ENCODE results near the gene LMAN2.
"Not testable (repeated sequence)": the region's sequence is repeated elsewhere in the genome, so short reads cannot be mapped to it uniquely, and the experiment has no call there.

Gene LMAN2

DNA sequence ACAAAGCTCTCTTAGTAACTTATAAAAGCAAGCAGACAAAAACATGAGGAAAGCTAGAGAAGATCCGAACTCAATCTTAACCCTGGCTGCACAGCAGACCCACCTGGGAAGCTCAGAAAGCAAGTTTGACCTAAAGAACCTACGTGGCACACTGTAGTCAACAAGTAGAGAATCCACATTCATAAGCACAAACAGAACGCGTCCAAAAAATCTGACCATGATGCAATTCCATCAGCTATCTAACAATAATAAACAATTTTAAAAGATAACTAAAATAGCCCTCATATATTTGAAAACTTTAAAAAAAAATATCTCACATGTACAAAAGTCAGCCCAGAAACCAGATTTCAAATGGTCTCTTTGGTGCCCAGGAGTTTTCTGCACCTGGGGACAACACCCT is 4.6 kb downstream of the LMAN2 start:
- DNase-seq (ENCODE audit: low read depth), result no peak

DNA sequence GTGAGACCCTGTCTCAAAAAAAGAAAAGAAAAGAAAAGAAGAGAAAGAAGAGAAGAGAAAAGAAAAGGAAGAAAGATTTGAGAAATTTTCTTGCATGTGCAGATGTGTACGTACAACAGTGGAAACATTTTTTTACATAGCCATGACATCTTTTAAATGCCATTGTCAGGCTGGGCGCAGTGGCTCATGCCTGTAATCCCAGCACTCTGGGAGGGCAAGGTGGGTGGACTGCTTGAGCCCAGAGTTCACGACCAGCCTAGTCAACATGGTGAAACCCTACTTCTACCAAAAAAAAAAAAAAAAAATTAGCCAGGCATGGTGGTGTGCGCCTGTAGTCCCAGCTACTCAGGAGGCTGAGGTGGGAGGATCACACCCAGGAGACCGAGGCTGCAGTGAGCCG is 6.6 kb downstream of the LMAN2 start:
- DNase-seq (ENCODE audit: low read depth), result no peak

DNA sequence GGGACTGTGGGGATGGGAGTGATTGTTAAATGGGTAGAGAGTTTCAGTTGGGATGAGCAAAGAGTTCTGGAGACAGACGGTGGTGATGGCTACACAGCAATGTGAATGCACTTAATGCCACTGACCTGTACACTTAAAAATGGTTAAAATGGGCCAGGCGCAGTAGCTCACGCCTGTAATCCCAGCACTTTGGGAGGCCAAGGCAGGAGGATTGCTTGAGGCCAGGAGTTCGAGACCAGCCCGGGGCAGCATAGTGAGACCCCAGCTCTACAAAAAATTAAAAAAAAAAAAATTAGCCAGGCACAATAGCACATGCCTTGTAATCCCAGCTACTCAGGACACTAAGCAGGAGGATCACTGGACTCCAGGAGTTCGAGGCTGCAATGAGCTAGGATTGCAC is 7.7 kb downstream of the LMAN2 start:
- no peak for DNase-seq (ENCODE audit: low read depth)

DNA sequence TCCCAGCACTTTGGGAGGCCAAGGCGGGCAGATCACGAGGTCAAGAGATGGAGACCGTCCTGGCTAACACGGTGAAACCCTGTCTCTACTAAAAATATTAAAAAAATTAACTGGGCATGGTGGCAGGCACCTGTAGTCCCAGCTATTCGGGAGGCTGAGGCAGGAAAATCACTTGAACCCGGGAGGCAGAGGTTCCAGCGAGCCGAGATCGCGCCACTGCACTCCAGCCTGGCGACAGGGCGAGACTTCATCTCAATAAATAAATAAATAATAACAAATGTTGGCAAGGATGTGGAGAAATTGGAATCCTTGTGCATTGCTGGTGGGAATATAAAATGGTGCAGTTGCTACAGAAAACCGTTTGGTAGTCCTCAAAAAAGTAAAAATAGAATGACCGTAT is 8.5 kb downstream of the LMAN2 start:
- DNase-seq (ENCODE audit: low read depth), result not testable (repeated sequence)

DNA sequence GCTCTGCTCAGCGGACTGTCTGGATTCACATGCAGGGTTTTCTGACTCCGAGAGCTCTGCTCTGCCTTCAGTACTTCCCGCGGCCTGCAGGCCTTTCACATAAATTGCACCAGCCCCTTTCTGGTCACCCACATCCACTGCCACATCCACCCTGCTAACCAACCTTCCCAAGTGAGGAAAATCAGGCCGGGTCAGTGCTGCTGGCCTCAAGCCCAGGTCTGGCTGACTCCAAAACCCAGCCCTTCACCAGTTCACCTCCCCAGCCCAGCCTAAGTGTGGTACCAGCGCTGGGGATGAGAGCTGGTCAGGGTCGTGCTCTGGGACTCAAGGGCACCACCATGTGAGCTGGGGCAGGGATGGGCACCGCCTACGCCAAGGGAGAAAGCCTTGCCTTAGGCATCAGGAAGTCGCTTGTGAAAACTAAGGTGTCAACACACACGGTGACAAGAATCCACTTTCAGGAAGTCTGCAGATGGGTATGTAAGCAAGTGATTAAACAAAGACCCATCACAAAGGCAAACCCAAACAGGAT is 12.3 kb downstream of the LMAN2 start:
- no peak for DNase-seq (ENCODE audit: low read depth)

DNA sequence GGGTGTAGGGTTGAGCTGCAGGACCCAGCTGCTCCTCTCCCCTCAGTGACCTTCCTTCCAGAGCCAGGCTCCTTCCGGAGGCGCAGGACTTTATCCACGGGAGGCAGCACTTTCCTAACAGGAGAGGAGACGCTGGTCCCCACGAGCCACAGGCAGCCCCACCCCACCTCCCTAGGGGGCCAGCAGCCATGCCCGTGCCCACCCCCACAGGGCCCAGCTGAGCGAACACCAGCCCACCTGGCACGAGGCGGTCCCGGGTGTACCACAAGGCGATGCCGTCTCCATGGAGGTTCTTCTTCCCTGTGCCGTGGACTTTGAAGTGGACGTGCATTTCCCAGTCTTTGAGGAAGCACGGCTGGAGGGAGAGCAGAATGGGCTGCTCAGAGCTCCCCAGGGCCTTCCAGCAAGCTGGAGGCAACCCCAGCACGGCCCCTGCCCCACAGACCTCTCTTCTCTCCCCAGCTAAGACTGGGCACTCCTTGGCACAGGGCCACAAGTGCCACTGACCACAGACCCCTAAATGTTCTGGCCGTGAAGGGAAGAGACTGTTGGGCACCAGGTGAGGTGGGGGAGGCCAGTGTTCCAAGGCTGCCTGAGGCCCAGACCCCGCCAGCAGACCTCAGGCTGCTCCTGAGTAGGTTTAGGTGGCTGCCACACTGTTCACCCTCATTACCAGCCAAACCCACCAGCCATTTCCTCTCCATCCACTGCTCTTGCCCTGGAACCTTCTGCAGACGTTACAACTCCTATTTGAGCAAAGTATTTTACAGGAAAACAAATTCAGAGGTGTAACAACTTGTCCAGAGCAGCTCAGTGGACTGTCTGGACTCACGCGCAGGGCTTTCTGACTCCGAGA is 13.0 kb downstream of the LMAN2 start:
- DNase-seq (ENCODE audit: low read depth), result no peak

DNA sequence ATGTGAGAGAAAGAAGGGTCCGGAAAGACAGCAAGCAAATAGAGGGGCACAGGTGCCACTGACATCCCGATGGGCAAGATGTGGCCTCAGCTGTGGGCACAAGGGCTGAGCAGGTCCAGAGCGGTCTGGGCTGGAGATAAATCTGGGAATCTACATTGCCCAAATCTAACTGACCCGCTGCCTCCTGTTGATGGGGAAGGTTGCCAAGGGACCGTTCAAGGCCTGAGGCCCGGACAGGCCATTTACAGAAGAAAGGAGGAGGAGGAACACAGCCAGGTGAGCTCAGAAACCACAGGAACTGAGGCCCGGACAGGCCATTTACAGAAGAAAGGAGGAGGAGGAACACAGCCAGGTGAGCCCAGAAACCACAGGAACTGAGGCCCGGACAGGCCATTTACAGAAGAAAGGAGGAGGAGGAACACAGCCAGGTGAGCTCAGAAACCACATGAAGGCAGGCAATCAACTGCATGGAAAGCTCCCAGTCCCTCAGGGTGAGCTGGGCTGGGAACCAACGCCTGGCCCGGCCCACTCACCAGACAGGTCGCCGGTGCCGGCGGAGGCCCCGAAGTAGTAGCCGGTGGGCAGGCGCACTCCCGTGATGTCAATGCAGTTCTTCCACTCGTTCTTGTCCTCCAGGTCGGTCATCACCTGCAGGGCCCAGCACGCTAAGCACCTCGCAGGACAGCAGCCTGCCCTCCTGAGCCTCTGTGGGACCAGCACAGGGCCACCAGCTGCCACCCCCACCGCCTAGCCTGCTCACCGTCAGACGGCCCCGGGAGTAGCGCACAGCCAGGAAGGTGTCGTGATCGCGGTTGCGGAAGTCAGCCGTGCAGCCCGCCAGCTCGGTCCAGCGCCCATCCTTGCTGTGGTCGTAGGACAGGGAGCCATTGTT is 14.6 kb downstream of the LMAN2 start:
- DNase-seq (ENCODE audit: low read depth), result no peak

DNA sequence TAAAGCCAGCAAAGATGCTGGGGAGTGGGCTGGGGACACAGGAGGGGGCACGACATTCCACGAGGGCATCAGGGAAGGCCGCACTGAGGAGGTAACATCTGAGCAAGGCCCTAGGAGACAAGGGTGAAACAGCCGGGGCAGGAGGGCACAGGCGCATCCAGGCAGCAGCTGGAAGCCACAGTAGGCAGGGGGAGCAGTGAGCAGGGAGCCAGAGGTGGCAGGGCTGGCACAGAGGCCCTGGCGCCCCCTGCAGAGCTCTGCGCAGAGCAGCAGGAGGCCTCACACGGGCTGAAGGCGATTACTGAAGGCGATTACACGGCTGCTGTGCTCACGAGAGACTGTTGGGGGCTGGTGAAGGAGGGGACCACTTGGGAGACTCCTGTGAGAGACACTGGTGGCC is 15.4 kb downstream of the LMAN2 start:
- no peak for DNase-seq (ENCODE audit: low read depth)

DNA sequence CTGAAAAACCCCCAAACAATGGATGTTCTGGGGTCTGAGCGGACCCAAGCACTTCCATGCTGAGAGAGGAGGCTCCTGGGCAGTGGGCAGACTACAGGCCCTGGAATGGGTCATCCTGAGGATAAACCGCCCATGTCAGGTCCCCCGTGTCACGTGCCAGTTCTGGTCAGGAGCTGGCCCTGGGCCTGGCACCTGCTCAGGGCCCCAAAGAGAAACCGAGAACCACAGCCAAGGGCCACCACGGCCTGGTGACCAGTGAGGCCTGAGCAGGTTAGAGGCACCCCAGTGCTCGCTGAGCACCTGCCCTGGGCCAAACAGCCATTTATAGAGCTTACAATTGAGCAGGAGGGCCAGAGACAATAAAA is 15.8 kb downstream of the LMAN2 start:
- no peak for DNase-seq (ENCODE audit: low read depth)

DNA sequence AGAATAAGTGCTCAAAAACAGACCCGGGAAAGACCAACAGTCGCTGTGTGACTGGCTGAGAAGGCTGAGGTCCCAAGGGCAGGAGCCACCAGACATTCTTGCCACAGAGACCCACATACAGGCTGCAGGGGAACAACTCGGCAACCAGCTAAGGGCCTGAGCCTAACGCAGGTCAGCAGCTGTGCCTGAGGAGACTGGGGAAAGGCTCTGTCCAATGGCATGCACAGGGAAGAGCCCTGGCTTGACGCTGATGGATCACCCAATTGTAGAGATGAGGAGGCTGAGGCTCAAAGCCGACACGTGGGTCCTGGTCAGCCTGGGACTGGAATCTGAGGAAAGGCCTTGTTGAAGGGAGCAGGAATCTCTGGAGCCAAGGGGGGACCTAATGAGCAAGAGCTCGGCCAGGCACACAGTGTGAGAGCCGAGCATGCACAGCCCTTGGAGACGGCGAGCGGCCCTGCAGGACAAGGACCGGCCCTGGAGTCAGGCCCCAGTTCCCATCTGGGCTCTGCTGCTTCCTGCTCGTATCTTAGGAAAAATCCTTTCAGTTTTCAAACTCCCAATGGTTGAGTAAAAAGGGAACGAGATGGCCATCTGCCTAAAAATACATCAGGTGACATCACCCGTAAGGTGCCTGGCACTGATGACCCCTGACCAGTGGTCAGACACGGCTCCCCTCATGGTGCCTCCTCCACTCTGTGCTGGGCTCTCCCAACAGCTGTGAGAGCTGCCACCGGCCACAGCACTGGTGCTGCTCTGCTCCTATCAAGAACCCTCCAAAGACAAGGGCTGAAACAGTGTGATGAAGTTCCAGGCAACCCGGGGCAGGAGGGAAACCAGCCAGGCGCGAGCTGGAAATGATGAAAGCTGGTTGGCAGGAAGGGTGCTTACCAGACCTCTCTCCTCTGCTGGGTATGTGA is 16.4 kb downstream of the LMAN2 start:
- no peak for DNase-seq (ENCODE audit: low read depth)

DNA sequence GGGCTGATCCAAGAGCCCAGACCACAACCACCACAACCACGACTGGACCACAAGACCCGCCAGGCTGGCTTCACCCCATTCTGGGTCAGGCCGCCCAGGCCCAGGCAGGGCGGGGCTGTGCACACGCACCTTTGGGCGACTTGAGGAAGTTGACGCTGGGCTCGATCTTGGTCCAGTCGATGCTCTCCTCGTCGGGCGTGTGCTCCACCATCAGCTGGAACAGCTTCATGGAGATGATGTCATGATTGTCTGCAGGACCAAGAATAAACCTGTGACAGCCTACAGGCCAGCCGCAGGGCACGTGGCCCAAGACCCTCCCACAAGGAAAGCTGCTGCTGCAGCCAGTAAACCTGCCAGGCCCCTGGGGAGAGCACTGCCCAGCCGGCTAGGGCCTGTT is 17.3 kb downstream of the LMAN2 start:
- DNase-seq (ENCODE audit: low read depth), result no peak

DNA sequence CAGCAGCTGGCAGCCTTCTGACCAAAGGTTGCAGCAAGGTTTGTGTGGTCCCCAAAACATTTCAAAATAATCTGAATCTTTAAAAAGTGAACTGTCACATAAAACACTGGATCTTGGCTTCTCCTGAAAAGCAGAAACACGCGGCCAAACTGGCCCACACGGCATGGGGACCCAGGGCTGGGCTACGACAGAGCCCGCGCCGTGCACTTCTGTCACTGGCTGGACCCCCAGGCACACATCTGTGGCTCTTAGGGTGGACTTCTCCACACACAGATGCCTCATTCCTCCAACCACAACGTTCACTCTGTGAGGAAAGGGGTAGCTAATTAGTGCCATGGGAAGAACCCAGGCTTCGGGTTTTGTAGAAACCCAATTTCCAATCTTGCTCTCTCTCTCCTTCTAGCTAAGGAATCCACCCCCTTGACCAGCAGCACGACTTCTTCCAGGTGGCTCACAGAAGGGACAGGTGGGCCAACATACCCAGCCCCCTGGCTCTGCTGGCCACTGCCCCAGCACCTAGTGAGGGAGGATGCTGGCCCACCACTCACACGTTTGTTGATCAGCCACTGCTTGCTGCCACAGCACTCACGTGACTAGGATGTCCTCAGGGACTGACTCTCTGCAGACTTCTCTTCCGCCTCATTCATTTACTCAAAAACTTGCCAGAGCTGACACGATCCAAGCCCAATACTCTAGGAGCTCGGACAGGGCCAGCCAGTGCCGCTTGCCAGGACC is 17.9 kb downstream of the LMAN2 start:
- no peak for DNase-seq (ENCODE audit: low read depth)

DNA sequence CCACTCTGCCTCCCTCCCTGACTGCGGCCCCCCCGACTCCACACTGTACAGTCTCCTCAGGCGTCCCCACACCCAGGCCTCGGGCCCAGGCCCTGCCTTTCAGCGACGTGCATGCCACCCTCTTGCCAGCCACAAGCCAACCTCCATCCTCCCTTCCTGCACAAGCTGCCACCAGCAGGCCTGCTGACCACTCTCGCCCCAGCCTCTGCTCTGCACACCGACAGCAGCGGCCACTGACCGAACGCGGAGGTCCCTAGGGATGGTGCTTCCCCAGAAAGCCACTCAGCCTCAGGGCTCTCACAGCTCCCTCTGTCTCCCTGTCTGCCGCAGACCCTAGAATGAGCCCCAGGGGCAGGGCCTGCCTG is 18.6 kb downstream of the LMAN2 start:
- no peak for DNase-seq (ENCODE audit: low read depth)

DNA sequence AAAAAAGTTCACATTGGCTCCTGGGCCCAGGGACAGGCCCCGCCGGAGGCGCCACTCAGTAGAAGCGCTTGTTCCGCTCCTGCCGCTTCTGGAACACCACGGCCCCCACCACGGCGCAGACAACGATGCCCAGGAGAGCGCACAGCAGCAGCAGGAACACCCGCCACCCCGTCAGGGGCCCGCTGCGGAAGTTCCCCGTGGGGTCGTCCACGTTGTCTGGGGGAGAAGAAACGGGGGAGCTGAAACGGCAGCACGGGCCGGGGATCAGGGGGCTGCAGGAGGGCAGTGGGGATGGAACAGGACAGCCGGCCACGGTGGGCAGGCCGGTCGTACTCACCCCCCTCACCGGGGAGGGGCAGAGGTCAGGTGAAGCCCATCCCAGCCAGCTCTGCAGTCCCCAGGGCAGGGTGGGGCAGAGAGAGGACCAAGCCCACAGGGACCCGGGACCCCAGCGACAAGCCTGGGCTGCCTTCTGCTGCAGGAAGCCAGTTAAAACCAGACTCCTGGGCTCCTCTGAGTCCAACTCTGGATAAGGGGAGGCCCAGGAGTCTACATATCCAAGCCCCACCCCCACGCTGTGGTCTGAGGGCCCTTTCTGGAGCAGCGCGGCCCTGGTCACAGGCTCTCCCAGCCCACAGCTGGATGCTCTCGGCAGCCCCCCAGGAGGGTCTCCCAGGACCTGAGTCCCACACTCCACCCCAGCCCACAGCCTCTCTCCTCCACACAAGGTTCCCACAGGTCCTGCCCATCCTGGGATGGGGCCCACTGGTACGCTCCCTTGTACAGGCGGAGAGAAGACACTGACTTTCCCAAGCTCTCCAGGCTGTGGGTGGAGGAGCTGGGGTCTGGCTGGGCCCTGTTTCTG is 19.2 kb downstream of the LMAN2 start:
- no peak for DNase-seq (ENCODE audit: low read depth)

DNA sequence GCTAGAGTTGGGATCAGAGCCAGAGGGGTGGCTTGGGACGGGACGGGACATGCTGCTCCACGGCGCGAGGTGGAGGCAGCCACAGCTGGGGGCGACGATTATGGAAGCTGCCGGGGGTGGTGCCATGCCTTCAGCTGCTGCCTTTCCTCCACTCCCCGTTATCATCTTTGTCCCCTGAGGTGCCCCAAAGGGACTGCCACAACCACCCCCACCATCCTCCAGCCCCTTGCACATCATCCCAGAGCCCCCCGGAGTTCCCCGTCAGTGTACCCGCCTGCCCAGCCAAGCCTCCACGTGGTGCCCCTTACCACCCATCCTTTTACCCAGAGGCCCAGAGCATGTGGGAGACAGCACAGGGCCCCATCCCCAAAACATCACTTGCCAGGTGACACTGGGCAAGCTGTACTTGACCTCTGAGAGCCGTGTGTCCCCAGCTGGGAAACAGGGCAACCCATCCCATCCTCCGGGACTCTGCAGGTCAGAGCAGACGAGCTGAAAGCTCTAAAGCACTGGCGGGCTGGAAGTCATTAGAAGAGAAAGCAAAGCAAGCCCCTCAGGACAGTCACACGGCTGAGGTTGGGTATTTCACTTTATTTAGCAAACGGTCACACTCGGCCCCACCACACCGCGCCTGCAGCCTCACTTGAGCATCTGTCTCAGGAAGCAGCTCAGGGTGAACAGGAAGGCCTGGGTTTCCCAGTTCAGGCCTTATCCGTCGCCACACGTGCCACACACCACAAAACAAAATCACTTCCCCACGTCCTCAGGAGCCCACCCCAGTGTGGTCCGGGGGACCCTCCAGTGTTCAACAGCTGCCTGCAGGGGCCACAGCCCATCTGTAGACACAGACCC is 20.3 kb downstream of the LMAN2 start:
- no peak for DNase-seq (ENCODE audit: low read depth)

DNA sequence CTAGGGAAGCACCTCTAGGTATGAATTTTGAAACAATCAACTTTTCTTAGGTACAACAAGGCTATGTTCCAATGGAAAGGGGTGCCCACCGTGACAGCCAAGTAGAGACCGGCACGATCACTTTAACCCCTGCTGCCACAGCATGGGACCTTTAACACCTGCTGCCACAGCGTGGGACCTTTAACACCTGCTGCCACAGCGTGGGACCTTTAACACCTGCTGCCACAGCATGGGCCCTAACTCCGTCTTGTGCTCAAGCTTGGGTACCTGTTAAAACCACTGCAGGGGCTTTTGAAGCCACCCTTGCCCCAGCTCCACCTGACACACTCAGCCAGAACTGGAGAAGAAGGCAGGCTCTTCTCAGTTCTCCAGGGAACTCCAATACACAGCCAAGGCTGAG is 21.6 kb downstream of the LMAN2 start:
- DNase-seq (ENCODE audit: low read depth), result no peak

DNA sequence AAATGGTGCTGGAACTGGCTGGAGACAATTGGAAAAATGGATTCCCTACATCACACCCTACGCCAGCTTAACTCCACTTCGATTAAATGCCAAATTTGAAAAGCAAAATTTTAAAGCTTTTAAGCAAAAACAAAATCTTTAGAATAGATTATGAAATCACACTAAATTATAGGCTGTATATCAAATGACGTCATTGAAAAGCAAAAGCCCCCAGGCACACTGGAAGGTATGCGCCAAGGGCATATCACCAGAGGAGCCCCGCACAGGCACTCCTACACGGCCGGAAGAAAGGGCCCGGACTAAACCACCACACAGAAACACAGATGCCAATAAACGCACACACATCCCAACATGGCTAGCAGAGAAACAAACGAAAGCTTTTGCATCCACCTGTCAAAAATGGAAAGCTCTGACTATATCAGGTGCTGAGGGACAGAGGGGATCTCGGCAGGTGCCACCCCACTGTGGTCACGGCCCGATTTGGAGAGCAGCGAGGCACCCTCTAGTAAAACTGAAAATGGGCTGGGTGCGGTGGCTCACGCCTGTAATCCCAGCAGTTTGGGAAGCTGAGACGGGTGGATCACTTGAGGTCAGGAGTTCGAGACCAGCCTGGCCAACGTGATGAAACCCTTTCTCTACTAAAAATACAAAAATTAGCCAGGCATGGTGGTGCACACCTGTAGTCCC is 22.8 kb downstream of the LMAN2 start:
- no peak for DNase-seq (ENCODE audit: low read depth)

DNA sequence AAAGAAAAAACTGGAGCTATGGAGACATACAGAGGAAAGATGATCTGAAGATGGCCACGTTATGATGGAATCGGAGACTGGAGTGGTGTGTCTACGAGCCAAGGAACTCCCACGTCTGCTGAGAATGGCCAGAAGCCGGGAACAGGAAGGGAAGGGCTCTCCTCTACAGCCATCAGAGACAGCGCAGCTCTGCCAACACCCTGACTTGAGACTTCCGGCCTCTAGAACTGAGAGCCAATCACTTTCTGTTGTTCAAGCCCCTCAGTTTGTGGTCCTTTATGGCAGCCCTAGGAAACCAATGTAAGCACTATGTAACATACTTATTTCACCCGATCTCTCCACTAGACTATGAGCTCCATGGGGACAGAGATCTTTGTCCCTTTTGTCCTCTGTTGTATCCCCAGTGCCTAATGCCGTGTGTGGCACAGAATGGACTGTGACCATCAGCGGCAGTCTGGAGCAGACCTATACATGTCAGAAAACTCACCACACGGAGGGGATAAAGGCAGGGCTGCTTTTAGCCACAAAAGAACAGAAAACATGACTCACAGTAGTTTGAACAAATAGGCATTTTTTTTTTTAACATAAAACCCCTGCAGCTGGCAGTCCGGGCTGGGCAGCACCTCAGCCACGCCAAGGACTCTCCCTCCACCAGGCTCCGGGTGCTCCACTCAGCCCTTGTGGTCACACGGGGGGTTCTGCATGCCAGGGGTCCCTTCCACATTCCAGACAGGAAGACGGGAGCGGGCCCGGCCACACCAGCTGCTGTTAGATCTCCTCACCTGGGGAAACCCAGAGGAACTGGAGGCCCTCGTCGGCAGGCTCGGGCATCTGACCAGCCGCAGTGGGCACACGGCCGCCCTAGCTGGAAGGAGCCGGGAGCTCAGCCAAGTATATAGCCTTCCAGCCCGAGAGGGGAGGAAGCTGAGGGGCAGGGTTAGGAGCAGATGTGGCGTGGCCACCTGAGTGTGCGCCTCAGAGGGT is 23.6 kb downstream of the LMAN2 start:
- no peak for DNase-seq (ENCODE audit: low read depth)
